OCI-LY3 (cell line): ENCODE data around the gene REPS2.

Experiments
- H2AFZ ChIP-seq: fragments of 200-600, 300-600 bp; shearing (Covaris generic); 2 replicates; pipeline ENCODE4 v1.6.0; 2014; ENCODE audit warnings: antibody characterized with exemption, low read depth, low read length
- H3K27ac ChIP-seq: fragments of 200-600, 300-600 bp; sonication (generic); 2 replicates; pipeline ENCODE4 v1.5.1; 2014; ENCODE audit warnings: mild to moderate bottlenecking, low read length, moderate library complexity, mixed read lengths
- H3K27me3 ChIP-seq: fragments of 200-600, 300-600 bp; sonication (generic); 2 replicates; pipeline ENCODE4 v1.6.1; 2014; ENCODE audit warnings: low read depth, low read length, mixed read lengths
- H3K36me3 ChIP-seq: fragments of 200-600, 300-600 bp; sonication (generic); replicated peaks from 2 replicates; pipeline ENCODE3; 2014; ENCODE audit warnings: low read depth, low read length, mixed read lengths
- H3K4me1 ChIP-seq: fragments of 300-600, 200-600 bp; sonication (generic); 2 replicates; pipeline ENCODE4 v1.6.1; 2014; ENCODE audit warnings: low read length, mixed read lengths
- H3K4me2 ChIP-seq: fragments of 200-600, 300-600 bp; sonication (generic); 2 replicates; pipeline ENCODE4 v1.6.1; 2014; ENCODE audit warnings: low read length, mixed read lengths
- H3K4me3 ChIP-seq: fragments of 300-600, 200-600 bp; sonication (generic); 2 replicates; pipeline ENCODE4 v1.5.1; 2014; ENCODE audit warnings: antibody characterized with exemption, mild to moderate bottlenecking, low read length, moderate library complexity
- H3K79me2 ChIP-seq: fragments of 300-600, 200-600 bp; shearing (Covaris generic); 2 replicates; pipeline ENCODE4 v1.6.1; 2014; ENCODE audit warnings: mild to moderate bottlenecking, low read length, mixed read lengths
- H3K9ac ChIP-seq: fragments of 300-600, 200-600 bp; shearing (Covaris generic); 2 replicates; pipeline ENCODE4 v1.6.0; 2014; ENCODE audit warnings: mild to moderate bottlenecking, low read length, moderate library complexity
- H3K9me3 ChIP-seq: fragments of 200-600, 300-600 bp; shearing (Covaris generic); 2 replicates; pipeline ENCODE4 v1.6.1; 2014; ENCODE audit warnings: low read length, mixed read lengths; ENCODE audit not compliant: insufficient read depth
- H4K20me1 ChIP-seq: fragments of 200-600, 300-600 bp; sonication (generic); 2 replicates; pipeline ENCODE4 v1.6.1; 2016; ENCODE audit warnings: low read length, mixed read lengths; ENCODE audit not compliant: insufficient read depth
- CTCF ChIP-seq: fragments of 200-600, 300-600 bp; sonication (generic); IDR thresholded peaks from 2 replicates; pipeline ENCODE4 v1.5.1; 2014; ENCODE audit warnings: antibody characterized with exemption, low read length, low read depth
- EZH2phosphoT487 ChIP-seq: fragments of 200-600 bp; shearing (Covaris generic); IDR thresholded peaks from 2 replicates; pipeline ENCODE4 v1.6.1; 2018; ENCODE audit warnings: antibody characterized with exemption, mixed run types, low read depth

The REPS2 gene

GRCh38 chrX:16920075-16920474 is 26.4 kb upstream of the REPS2 start:
- Histone ChIP-seq H3K36me3 (no peaks in the 10 kb centered on the region), H3K4me2 (no peak overlapping the region), H3K27ac (no peak overlapping the region)

GRCh38 chrX:16923157-16923556 is 23.3 kb upstream of the REPS2 start:
- no peaks in the 10 kb centered on the region for H3K27me3 ChIP-seq
- no peaks in the 10 kb centered on the region for H3K36me3 ChIP-seq
- TF ChIP-seq EZH2phosphoT487 (no peak), CTCF (no peak)
- H3K27ac ChIP-seq = no peak overlapping the region
- no peak overlapping the region for H3K4me2 ChIP-seq
- H4K20me1 ChIP-seq = no peaks in the 10 kb centered on the region
- no peak overlapping the region for H3K9ac ChIP-seq
- no peaks in the 10 kb centered on the region for H3K4me1 ChIP-seq
- H3K4me3 ChIP-seq = no peak overlapping the region
- no peaks in the 10 kb centered on the region for H3K79me2 ChIP-seq
- no peak overlapping the region for H2AFZ ChIP-seq
- H3K9me3 ChIP-seq = no peaks in the 10 kb centered on the region

More at GRCh38 chrX:16920075-16920474, 26.4 kb upstream of the REPS2 start:
- H4K20me1 ChIP-seq = no peaks in the 10 kb centered on the region
- H2AFZ ChIP-seq = no peak overlapping the region
- no peak overlapping the region for H3K4me3 ChIP-seq
- H3K27me3 ChIP-seq = no peaks in the 10 kb centered on the region
- no peak for TF ChIP-seq CTCF
- TF ChIP-seq EZH2phosphoT487 = no peak
- H3K79me2 ChIP-seq = no peaks in the 10 kb centered on the region
- no peaks in the 10 kb centered on the region for H3K9me3 ChIP-seq
- H3K4me1 ChIP-seq = no peaks in the 10 kb centered on the region
- H3K9ac ChIP-seq = no peak overlapping the region

GRCh38 chrX:16924631-16925480 is 21.6 kb upstream of the REPS2 start:
- H3K4me1 ChIP-seq = no peaks in the 10 kb centered on the region
- H3K79me2 ChIP-seq = no peaks in the 10 kb centered on the region
- H4K20me1 ChIP-seq = no peaks in the 10 kb centered on the region
- H3K27ac ChIP-seq = no peak overlapping the region
- no peaks in the 10 kb centered on the region for H3K36me3 ChIP-seq
- no peak overlapping the region for H3K4me3 ChIP-seq
- H3K4me2 ChIP-seq = no peak overlapping the region
- no peaks in the 10 kb centered on the region for H3K9me3 ChIP-seq
- TF ChIP-seq CTCF (no peak), EZH2phosphoT487 (no peak)
- no peaks in the 10 kb centered on the region for H3K27me3 ChIP-seq
- no peak overlapping the region for H2AFZ ChIP-seq
- no peak overlapping the region for H3K9ac ChIP-seq

- Histone ChIP-seq H3K27ac (no peak overlapping the region), H3K9ac (no peak overlapping the region)
Observed at GRCh38 chrX:16930392-16930791, 16.1 kb upstream of the REPS2 start.

More at GRCh38 chrX:16930392-16930791, 16.1 kb upstream of the REPS2 start:
- Histone ChIP-seq H3K9me3 (no peaks in the 10 kb centered on the region), H3K4me2 (no peak overlapping the region), H3K4me1 (no peaks in the 10 kb centered on the region), H3K36me3 (no peaks in the 10 kb centered on the region), H4K20me1 (no peaks in the 10 kb centered on the region), H3K4me3 (no peak overlapping the region), H2AFZ (no peak overlapping the region), H3K27me3 (no peaks in the 10 kb centered on the region), H3K79me2 (no peaks in the 10 kb centered on the region)
- TF ChIP-seq EZH2phosphoT487 = no peak
- TF ChIP-seq CTCF = no peak
